HG02884 (cell line): ENCODE results near the gene UBTD2.
"Not testable (repeated sequence)": the region's sequence is repeated elsewhere in the genome, so short reads cannot be mapped to it uniquely, and the experiment has no call there.

Source experiments
- ATAC-seq: cut with Tn5 transposase; IDR thresholded peaks from one replicate; pipeline ENCODE4 v1.9.1; 2021; ENCODE audit warnings: mild to moderate bottlenecking, moderate library complexity; ENCODE audit not compliant: unreplicated experiment

UBTD2 gene

DNA sequence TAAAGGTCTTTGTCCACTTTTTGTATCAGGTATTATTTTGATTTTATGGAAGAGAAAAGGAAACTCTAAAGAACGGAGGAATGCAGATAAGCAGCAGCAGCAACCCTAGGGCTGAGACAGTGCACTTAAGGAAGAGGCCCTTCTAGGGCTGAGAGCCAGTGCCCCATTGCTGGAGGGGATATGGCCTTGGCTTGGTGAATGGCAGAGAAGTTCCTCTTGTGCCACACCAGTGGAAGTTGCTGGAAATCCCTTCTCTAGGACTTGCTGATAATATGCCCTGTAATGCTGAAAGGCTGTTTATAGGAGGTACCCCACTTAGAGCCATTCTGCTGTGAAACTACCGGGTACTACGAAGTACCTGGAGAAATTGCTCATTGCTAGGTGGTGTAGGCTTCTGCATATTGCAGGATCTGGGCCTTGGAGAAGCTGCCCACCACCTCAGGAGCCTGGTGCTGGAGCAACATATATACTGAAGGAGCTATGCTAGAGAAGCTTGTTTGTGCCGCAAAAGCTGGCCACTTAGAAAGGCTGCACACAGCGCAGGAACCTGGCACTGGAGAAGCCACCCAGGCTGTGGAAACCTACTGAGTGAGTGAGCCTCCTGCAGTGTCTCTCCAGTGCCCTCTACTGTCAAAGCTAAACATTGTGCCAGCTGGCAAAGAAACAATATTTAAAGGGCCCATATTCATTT lies 9.6 kb upstream of the UBTD2 start:
- peak; percentile 89 for ATAC-seq

- ATAC-seq, result not testable (repeated sequence)
Observed at GRCh38 chr5:172291837-172292236, 8.3 kb upstream of the UBTD2 start.

- ATAC-seq, result no peak
Observed at GRCh38 chr5:172288465-172288864, 4.9 kb upstream of the UBTD2 start.

GRCh38 chr5:172287140-172287539 lies 3.6 kb upstream of the UBTD2 start:
- ATAC-seq, result not testable (repeated sequence)

DNA sequence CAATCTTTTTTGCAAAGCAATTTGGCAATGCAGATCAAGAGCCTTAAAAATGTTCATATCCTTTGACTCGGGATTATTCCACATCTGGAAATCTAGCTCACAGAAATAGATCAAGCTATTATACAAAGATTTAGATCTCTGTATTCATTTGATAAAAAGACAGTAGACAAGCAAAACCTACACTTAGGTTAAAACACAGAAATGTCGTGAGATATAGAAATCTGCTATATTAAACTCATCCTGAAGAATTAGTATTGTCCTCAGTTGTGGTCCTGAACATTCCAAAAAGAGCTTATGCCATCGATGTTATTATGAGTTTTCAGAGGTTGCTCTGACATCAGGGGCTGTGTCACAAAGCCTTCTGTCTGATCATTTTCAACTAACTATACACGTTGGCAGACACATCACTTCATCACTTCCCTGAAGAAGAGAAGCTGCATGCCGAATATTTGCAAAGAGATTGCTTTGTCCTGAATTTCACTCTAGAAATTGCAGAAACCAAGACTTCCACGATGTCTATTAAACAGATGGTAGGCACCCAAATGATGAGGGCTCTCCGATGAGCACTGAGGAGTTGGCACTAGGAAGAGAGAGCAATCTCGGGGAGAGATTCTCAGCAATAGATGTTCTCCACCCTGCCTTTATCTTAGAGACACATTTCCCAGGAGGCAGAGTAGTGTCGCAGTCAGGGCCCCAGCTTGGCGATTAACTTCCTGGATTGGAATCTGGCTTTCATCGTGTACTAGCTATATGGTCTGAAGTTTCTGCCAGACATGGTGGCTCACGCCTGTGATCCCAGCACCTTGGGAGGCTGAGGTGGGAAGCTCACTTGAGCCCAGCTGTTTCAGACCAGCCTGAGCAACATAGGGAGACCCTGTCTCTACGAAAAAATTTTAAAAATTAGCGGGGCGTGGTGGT lies 1.9 kb upstream of the UBTD2 start:
- ATAC-seq, result no peak

DNA sequence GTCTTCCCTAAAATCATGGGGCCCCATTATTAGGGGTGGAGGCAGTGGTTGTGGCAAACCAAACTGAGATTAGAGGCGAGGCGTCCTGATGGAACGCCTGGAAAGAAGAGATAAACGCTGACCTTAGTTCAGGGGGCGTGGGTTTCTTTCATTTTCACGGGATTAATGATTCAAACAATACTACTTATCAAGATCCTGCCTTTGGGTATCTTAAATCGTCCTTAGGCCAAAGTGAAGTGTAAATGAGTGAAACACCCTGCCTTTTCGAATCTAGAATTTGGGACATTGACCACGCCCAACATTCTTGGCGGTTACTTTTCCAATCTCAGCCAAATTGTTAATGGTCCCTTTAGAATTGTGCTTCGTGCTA lies 1.0 kb upstream of the UBTD2 start:
- no peak for ATAC-seq

GRCh38 chr5:172283862-172284610 lies 472 bp upstream of the UBTD2 start:
- ATAC-seq, result peak; percentile 70

- ATAC-seq, result no peak
Observed at GRCh38 chr5:172282272-172283019, 1.1 kb downstream of the UBTD2 start.

DNA sequence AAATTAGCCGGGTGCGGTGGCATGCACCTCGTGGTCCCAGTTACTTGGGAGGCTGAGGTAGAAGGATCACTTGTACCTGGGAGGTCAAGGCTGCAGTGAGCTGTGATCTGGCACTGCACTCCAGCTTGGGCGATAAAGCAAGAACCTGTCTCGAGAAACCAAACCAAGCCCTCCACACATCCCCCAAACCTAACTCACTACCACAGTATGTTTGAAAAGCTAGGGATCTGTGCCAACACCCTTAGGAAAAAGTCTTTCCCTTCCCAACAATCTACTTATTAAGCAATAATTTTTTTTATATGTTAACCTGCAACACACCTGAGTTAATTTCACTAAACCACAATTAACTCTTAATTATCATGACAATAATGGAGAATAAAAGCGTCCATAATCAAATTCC lies 2.2 kb downstream of the UBTD2 start:
- ATAC-seq, result no peak

DNA sequence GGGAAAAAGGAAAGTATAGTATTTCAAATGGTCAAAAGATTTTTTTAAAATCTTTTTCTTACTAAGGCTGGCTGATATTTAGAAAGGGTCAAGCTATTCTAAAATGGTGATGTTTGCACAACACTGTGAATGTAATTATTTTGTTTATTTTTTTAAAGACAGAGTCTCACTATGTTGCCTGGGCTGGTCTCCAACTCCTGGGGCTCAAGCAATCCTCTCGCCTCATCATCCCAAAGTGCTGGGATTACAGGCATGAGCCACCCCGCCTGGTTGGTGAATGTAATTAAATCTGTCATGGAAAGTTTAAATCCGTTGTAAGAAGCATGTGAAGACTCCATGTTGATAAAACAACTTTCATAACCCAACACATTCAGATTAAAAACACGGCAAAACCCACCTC lies 2.6 kb downstream of the UBTD2 start:
- ATAC-seq, result no peak

GRCh38 chr5:172280317-172280716 lies 3.2 kb downstream of the UBTD2 start:
- no peak for ATAC-seq

DNA sequence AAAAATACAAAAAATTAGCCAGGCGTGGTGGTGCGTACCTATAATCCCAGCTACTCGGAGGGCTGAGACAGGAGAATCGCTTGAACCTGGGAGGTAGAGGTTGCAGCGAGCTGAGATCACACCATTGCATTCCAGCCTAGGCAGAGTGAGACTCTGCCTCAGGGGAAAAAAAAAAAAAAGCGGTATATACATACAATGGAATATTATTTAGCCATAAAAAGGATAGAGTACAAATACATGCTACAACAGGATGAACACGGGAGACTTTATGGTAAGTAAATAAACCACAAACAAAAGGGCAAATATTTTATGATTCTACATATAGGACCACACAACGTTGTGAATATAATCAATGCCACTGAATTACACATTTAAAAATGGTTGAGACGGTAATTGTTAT lies 5.2 kb downstream of the UBTD2 start:
- ATAC-seq, result no peak

GRCh38 chr5:172276214-172276613 lies 7.3 kb downstream of the UBTD2 start:
- no peak for ATAC-seq

- no peak for ATAC-seq
Observed at GRCh38 chr5:172274951-172275753, 8.4 kb downstream of the UBTD2 start.

DNA sequence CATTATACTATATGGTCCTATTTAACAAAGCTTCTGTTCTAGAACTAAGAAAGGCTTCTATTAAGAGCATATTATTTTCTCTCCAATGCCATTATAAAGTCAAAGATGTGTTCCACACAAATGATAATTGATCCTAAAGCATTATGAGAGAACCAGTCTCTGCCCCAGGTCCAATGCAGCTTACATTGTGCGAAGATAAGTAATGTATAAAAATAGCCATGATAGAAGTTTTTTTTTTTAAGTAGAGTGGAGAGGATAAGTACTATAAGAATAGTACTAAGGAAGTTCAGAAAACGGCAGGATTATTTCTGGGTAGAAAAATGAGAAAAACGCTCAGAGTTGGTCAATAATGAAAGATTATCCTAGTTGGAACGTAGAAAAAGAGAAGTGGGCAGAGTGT lies 15.6 kb downstream of the UBTD2 start:
- ATAC-seq, result no peak

- ATAC-seq, result no peak
Observed at GRCh38 chr5:172266676-172267092, 16.9 kb downstream of the UBTD2 start.

GRCh38 chr5:172266071-172266675 lies 17.4 kb downstream of the UBTD2 start:
- no peak for ATAC-seq

GRCh38 chr5:172264815-172265395 lies 18.7 kb downstream of the UBTD2 start:
- no peak for ATAC-seq

GRCh38 chr5:172255444-172255843 lies 28.1 kb downstream of the UBTD2 start:
- no peak for ATAC-seq
